A549 (cell line): ENCODE data around the gene DNAH1. TPM values are rescaled to one million over a fixed set of nuclear protein-coding genes. Genes with fewer than 3 reads are reported as not detected.

ENCODE experiments used
- FOSB ChIP-seq: fragments of 250-450 bp; sonication (Bioruptor Pico); IDR thresholded peaks from 2 replicates; pipeline ENCODE4 v1.5.0; 2020; ENCODE audit warnings: mild to moderate bottlenecking, moderate library complexity
- FOXS1 ChIP-seq: fragments of 250-450 bp; sonication (Bioruptor Pico); IDR thresholded peaks from 2 replicates; pipeline ENCODE4 v1.5.0; 2020; ENCODE audit warnings: mild to moderate bottlenecking, moderate library complexity
- NFE2L2 ChIP-seq: fragments of 150-350 bp; conservative IDR thresholded peaks from 2 replicates; pipeline ENCODE4 v1.6.1; 2014; ENCODE audit warnings: low read length
- PHF8 ChIP-seq: fragments of 200-600 bp; sonication (generic); IDR thresholded peaks from 2 replicates; pipeline ENCODE4 v1.6.1; 2016; ENCODE audit warnings: low read depth, mild to moderate bottlenecking, antibody characterized with exemption, moderate library complexity, borderline replicate concordance
- RARB ChIP-seq: fragments of 250-450 bp; sonication (Bioruptor Pico); IDR thresholded peaks from 2 replicates; pipeline ENCODE4 v1.8.0; 2021; ENCODE audit warnings: mild to moderate bottlenecking, moderate library complexity
- polyA plus RNA-seq, 4 experiments: library from polyadenylated mRNA; depleted of rRNA in 3 of 4; stranded (reverse); fragments of >200 nt; fragmentation: RNase III in 1 of 4; extraction: RNeasy Plus Mini Kit Qiagen cat#74134 plus additional on column Dnase treatment in 1 of 4; gene quantifications; 2 replicates in 3 of 4; 3 replicates in 1 of 4; pipeline ENCODE4 v1.2.3, GENCODE V29; 2011 to 2017
- small RNA-seq, 6 experiments: library from RNA; depleted of rRNA; stranded (forward); fragments of <200 nt; gene quantifications; one replicate each; pipeline ENCODE3, GENCODE V24; 2012
- TF ChIP-seq, protein P1 (sequence below): fragments of 150-350 bp; IDR thresholded peaks from 2 replicates; pipeline ENCODE4 v1.6.1; 2014; ENCODE audit warnings: low read depth, mild to moderate bottlenecking, low read length
- TF ChIP-seq, protein P2 (sequence below): IDR thresholded peaks from 2 replicates; pipeline ENCODE4 v1.6.1; 2012

Gene DNAH1
- polyA plus RNA-seq, 2 of the 4 experiments (the other 2 are of a cell fraction) = 0.65 to 1.6 TPM

DNA sequence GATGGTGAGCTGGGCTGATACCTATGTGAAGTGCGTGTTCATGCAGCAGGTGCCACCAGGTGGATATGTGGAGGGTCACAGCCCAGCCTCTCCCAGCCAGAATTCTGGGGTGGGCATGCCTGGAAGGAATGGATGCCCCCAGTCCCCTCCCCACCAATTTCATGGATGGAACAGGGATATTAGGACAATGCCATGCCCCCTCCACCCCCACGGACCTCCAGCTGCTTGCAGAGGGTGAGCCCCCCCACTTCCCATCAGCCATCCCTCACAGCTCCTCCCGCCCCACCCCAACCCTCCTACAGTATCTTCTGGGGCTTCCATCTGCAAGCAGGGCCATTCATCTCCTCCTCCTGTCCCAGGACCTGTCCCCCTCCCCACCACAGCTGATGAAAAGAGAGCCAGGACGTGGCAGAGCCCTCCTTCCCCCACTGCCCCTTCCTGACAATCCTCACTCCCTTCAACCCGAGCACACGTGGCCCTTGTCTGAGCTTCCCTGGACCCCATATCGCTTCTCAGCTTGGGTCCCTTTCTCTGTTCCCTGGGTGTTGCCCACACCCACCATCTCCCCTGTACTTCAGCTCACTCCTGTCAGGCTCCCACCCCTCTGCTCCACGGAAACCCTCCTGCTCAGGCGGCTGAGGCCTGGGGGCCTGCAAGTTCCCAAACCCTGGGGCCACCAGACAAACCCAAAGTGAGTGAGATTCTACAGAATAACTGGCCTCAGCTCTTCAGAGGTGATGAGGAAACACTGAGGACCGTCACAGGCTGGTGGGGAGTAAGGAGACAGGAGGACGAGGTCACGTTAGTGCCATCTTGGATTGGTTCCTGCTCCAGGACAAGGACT is 131.6 kb downstream of the DNAH1 start (continued):
- TF ChIP-seq, protein P1, sequence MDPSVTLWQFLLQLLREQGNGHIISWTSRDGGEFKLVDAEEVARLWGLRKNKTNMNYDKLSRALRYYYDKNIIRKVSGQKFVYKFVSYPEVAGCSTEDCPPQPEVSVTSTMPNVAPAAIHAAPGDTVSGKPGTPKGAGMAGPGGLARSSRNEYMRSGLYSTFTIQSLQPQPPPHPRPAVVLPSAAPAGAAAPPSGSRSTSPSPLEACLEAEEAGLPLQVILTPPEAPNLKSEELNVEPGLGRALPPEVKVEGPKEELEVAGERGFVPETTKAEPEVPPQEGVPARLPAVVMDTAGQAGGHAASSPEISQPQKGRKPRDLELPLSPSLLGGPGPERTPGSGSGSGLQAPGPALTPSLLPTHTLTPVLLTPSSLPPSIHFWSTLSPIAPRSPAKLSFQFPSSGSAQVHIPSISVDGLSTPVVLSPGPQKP = no peak
- TF ChIP-seq RARB (CRISPR knock-in tag) (no peak), FOSB (CRISPR knock-in tag) (no peak), FOXS1 (CRISPR knock-in tag) (no peak), PHF8 (no peak), NFE2L2 (no peak)
- TF ChIP-seq, protein P2, sequence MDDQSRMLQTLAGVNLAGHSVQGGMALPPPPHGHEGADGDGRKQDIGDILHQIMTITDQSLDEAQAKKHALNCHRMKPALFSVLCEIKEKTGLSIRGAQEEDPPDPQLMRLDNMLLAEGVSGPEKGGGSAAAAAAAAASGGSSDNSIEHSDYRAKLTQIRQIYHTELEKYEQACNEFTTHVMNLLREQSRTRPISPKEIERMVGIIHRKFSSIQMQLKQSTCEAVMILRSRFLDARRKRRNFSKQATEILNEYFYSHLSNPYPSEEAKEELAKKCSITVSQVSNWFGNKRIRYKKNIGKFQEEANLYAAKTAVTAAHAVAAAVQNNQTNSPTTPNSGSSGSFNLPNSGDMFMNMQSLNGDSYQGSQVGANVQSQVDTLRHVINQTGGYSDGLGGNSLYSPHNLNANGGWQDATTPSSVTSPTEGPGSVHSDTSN = no peak
- TF ChIP-seq, all 56 proteins: peak for 0

Small RNAs within 50 kb of the gene (small RNA-seq; reads per million reads assigned to genes)
- 0 reads per million in 6 experiments for gene MIR135A1
- gene MIRLET7G = 245 to 19,354 (median 9,218) reads per million in 6 experiments

Other genes with a start within 250 kb of the DNAH1 start
- gene POC1A, start 161.9 kb upstream of the DNAH1 start, polyA plus RNA-seq (2011; rRNA removed) = 9.4 and 9.8 TPM in 2 replicates
- gene POC1A, start 161.9 kb upstream of the DNAH1 start, polyA plus RNA-seq (2017; fragmentation: RNase III; extraction: RNeasy Plus Mini Kit Qiagen cat#74134 plus additional on column Dnase treatment) = 13.8 to 14.9 TPM (median 14.1 TPM) in 3 replicates
- gene ALAS1, start 118.2 kb upstream of the DNAH1 start, polyA plus RNA-seq (2011; rRNA removed) = 59.7 and 63.7 TPM in 2 replicates
- 50.5 to 56.8 TPM (median 53.9 TPM) in 3 replicates for gene ALAS1, start 118.2 kb upstream of the DNAH1 start, polyA plus RNA-seq (2017; fragmentation: RNase III; extraction: RNeasy Plus Mini Kit Qiagen cat#74134 plus additional on column Dnase treatment)
- gene TLR9, start 90.7 kb upstream of the DNAH1 start, polyA plus RNA-seq (2011; rRNA removed) = 0.04 and 0.12 TPM in 2 replicates
- not detected in 3 replicates for gene TLR9, start 90.7 kb upstream of the DNAH1 start, polyA plus RNA-seq (2017; fragmentation: RNase III; extraction: RNeasy Plus Mini Kit Qiagen cat#74134 plus additional on column Dnase treatment)
- 36.8 and 46.3 TPM in 2 replicates for gene TWF2, start 77.2 kb upstream of the DNAH1 start, polyA plus RNA-seq (2011; rRNA removed)
- 50.5 to 55.4 TPM (median 53.6 TPM) in 3 replicates for gene TWF2, start 77.2 kb upstream of the DNAH1 start, polyA plus RNA-seq (2017; fragmentation: RNase III; extraction: RNeasy Plus Mini Kit Qiagen cat#74134 plus additional on column Dnase treatment)
- 6.3 and 8.8 TPM in 2 replicates for gene PPM1M, start 70.6 kb upstream of the DNAH1 start, polyA plus RNA-seq (2011; rRNA removed)
- 5.8 to 8.0 TPM (median 5.9 TPM) in 3 replicates for gene PPM1M, start 70.6 kb upstream of the DNAH1 start, polyA plus RNA-seq (2017; fragmentation: RNase III; extraction: RNeasy Plus Mini Kit Qiagen cat#74134 plus additional on column Dnase treatment)
- gene WDR82, start 37.7 kb upstream of the DNAH1 start, polyA plus RNA-seq (2011; rRNA removed) = 52.7 and 58.5 TPM in 2 replicates
- gene WDR82, start 37.7 kb upstream of the DNAH1 start, polyA plus RNA-seq (2017; fragmentation: RNase III; extraction: RNeasy Plus Mini Kit Qiagen cat#74134 plus additional on column Dnase treatment) = 50.6 to 53.8 TPM (median 52.4 TPM) in 3 replicates
- gene GLYCTK, start 28.5 kb upstream of the DNAH1 start, polyA plus RNA-seq (2011; rRNA removed) = 4.4 and 5.7 TPM in 2 replicates
- 4.6 to 5.1 TPM (median 4.9 TPM) in 3 replicates for gene GLYCTK, start 28.5 kb upstream of the DNAH1 start, polyA plus RNA-seq (2017; fragmentation: RNase III; extraction: RNeasy Plus Mini Kit Qiagen cat#74134 plus additional on column Dnase treatment)
- gene BAP1, start 93.7 kb downstream of the DNAH1 start, polyA plus RNA-seq (2011; rRNA removed) = 32.7 and 36.0 TPM in 2 replicates
- gene BAP1, start 93.7 kb downstream of the DNAH1 start, polyA plus RNA-seq (2017; fragmentation: RNase III; extraction: RNeasy Plus Mini Kit Qiagen cat#74134 plus additional on column Dnase treatment) = 33.3 to 39.4 TPM (median 38.1 TPM) in 3 replicates
- gene PHF7, start 94.3 kb downstream of the DNAH1 start, polyA plus RNA-seq (2011; rRNA removed) = 4.0 and 6.0 TPM in 2 replicates
- gene PHF7, start 94.3 kb downstream of the DNAH1 start, polyA plus RNA-seq (2017; fragmentation: RNase III; extraction: RNeasy Plus Mini Kit Qiagen cat#74134 plus additional on column Dnase treatment) = 2.7 to 3.8 TPM (median 3.0 TPM) in 3 replicates
- 0.05 and 0.08 TPM in 2 replicates for gene SEMA3G, start 128.8 kb downstream of the DNAH1 start, polyA plus RNA-seq (2011; rRNA removed)
- 0.13 to 0.24 TPM (median 0.13 TPM) in 3 replicates for gene SEMA3G, start 128.8 kb downstream of the DNAH1 start, polyA plus RNA-seq (2017; fragmentation: RNase III; extraction: RNeasy Plus Mini Kit Qiagen cat#74134 plus additional on column Dnase treatment)
- 2.1 and 4.5 TPM in 2 replicates for gene TNNC1, start 137.7 kb downstream of the DNAH1 start, polyA plus RNA-seq (2011; rRNA removed)
- gene TNNC1, start 137.7 kb downstream of the DNAH1 start, polyA plus RNA-seq (2017; fragmentation: RNase III; extraction: RNeasy Plus Mini Kit Qiagen cat#74134 plus additional on column Dnase treatment) = 2.6 to 3.3 TPM (median 2.8 TPM) in 3 replicates
- gene NISCH, start 139.3 kb downstream of the DNAH1 start, polyA plus RNA-seq (2011; rRNA removed) = 17.3 and 19.2 TPM in 2 replicates
- gene NISCH, start 139.3 kb downstream of the DNAH1 start, polyA plus RNA-seq (2017; fragmentation: RNase III; extraction: RNeasy Plus Mini Kit Qiagen cat#74134 plus additional on column Dnase treatment) = 17.8 to 19.8 TPM (median 18.2 TPM) in 3 replicates
- gene STAB1, start 179.0 kb downstream of the DNAH1 start, polyA plus RNA-seq (2011; rRNA removed) = 0.03 TPM in 1 of 2 replicates, not detected in the other
- 0.04 to 0.07 TPM in 2 of 3 replicates, not detected in the other for gene STAB1, start 179.0 kb downstream of the DNAH1 start, polyA plus RNA-seq (2017; fragmentation: RNase III; extraction: RNeasy Plus Mini Kit Qiagen cat#74134 plus additional on column Dnase treatment)
- gene NT5DC2, start 217.5 kb downstream of the DNAH1 start, polyA plus RNA-seq (2011; rRNA removed) = 23.2 and 50.4 TPM in 2 replicates
- gene NT5DC2, start 217.5 kb downstream of the DNAH1 start, polyA plus RNA-seq (2017; fragmentation: RNase III; extraction: RNeasy Plus Mini Kit Qiagen cat#74134 plus additional on column Dnase treatment) = 71.6 to 82.0 TPM (median 81.1 TPM) in 3 replicates
- 9.3 and 11.7 TPM in 2 replicates for gene UQCC5, start 220.3 kb downstream of the DNAH1 start, polyA plus RNA-seq (2011; rRNA removed)
- gene UQCC5, start 220.3 kb downstream of the DNAH1 start, polyA plus RNA-seq (2017; fragmentation: RNase III; extraction: RNeasy Plus Mini Kit Qiagen cat#74134 plus additional on column Dnase treatment) = 60.8 to 66.7 TPM (median 63.3 TPM) in 3 replicates